ENCODE measurements around the gene IL1RAPL1. TPM values are rescaled to one million over a fixed set of nuclear protein-coding genes. Genes with fewer than 3 reads are reported as not detected.
A peak's percentile ranks its signal among the peaks of the same experiment; 100 is the strongest.

IL1RAPL1 gene
- total RNA-seq, 1 donor from 2014 or later = not detected

- DNase-seq (ENCODE audit: low read depth) = no peak
- FAIRE-seq = no peak
- H3K27me3 ChIP-seq (ENCODE audit: control insufficient read depth, insufficient read depth, low read length) = no peaks in the 10 kb centered on the region
- no peaks in the 10 kb centered on the region for H3K36me3 ChIP-seq (ENCODE audit: control insufficient read depth, insufficient read depth, low read length)
- no peak for TF ChIP-seq CTCF (IDR thresholded peaks at IDR 0.05; ENCODE audit: insufficient read depth, low read length, severe bottlenecking)
- H3K4me3 ChIP-seq (ENCODE audit: low read depth, low read length) = no peak overlapping the region
Measured at GRCh38 chrX:29455702-29456101, 868.5 kb downstream of the IL1RAPL1 start.

DNA sequence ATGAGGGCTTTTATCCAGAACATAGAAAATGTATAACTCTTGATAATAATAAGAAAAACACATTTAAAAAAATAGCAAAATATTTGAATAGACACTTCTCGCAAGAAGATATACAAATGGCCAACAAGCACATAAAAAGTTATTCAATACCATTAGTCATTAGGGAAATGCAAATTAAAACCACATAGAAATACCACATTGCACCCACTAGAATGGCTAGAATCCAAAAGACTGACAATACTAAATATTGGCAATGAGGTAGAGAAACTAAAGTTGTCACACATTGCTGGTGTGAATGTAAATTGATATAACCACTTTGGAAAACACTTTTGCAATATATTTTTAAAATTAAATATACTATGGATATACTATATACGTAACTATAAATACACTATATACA lies 873.8 kb downstream of the IL1RAPL1 start:
- no peak for TF ChIP-seq CTCF (IDR thresholded peaks at IDR 0.05; ENCODE audit: insufficient read depth, low read length, severe bottlenecking)

GRCh38 chrX:29466456-29466855 lies 879.2 kb downstream of the IL1RAPL1 start:
- Histone ChIP-seq H3K4me3 (ENCODE audit: low read depth, low read length) (no peak overlapping the region), H3K27me3 (ENCODE audit: control insufficient read depth, insufficient read depth, low read length) (no peaks in the 10 kb centered on the region), H3K36me3 (ENCODE audit: control insufficient read depth, insufficient read depth, low read length) (no peaks in the 10 kb centered on the region)
- FAIRE-seq = no peak
- no peak for DNase-seq (ENCODE audit: low read depth)
- TF ChIP-seq CTCF (IDR thresholded peaks at IDR 0.05; ENCODE audit: insufficient read depth, low read length, severe bottlenecking) = no peak

More for the DNA sequence above, 873.8 kb downstream of the IL1RAPL1 start:
- FAIRE-seq = no peak
- H3K36me3 ChIP-seq (ENCODE audit: control insufficient read depth, insufficient read depth, low read length) = no peaks in the 10 kb centered on the region
- no peaks in the 10 kb centered on the region for H3K27me3 ChIP-seq (ENCODE audit: control insufficient read depth, insufficient read depth, low read length)
- DNase-seq (ENCODE audit: low read depth) = peak; percentile 1
- H3K4me3 ChIP-seq (ENCODE audit: low read depth, low read length) = no peak overlapping the region

GRCh38 chrX:29468911-29469494 lies 881.8 kb downstream of the IL1RAPL1 start:
- no peak for FAIRE-seq
- DNase-seq (ENCODE audit: low read depth) = no peak
- no peak for TF ChIP-seq CTCF (IDR thresholded peaks at IDR 0.05; ENCODE audit: insufficient read depth, low read length, severe bottlenecking)
- Histone ChIP-seq H3K27me3 (ENCODE audit: control insufficient read depth, insufficient read depth, low read length) (no peaks in the 10 kb centered on the region), H3K36me3 (ENCODE audit: control insufficient read depth, insufficient read depth, low read length) (no peaks in the 10 kb centered on the region), H3K4me3 (ENCODE audit: low read depth, low read length) (no peak overlapping the region)

DNA sequence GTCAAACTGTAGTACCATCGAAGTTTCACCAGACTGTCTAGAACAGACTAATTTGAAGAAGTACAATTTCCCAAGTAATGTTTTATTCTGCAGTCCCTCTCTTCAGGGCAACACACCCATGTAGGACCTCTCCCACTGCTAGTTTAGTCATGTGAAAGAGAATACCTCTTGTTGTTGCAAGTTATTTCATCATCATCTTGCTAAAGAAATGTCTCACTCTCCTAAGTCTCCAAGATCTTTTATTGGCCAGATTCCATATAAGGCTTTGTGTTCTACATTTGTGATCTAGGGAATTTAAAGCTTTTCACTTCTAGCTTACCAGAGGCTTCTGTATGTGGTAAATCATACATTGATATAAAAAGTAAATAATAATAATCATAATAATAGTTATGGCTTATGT lies 882.8 kb downstream of the IL1RAPL1 start:
- no peak for FAIRE-seq
- DNase-seq (ENCODE audit: low read depth) = peak; percentile 52
- Histone ChIP-seq H3K27me3 (ENCODE audit: control insufficient read depth, insufficient read depth, low read length) (no peaks in the 10 kb centered on the region), H3K36me3 (ENCODE audit: control insufficient read depth, insufficient read depth, low read length) (no peaks in the 10 kb centered on the region), H3K4me3 (ENCODE audit: low read depth, low read length) (no peak overlapping the region)
- TF ChIP-seq CTCF (IDR thresholded peaks at IDR 0.05; ENCODE audit: insufficient read depth, low read length, severe bottlenecking) = no peak

DNA sequence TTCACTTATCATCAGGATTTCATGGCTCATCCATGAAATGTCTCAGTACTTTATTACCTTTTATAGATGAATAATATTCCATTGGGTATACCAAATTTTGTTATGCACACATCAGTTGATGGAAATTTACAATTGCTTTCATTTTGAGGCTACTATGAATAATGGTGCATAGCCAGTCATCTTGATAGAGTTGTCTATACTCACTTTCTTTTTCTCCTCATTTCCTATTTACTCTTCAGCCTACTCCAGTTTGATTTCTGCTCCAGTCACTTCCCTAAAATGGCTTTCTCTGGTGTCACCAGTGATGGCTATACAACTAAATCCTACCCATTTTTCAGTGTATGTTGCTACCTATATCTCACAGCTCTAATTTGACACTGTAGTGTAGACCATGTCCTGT lies 884.6 kb downstream of the IL1RAPL1 start:
- no peak for TF ChIP-seq CTCF (IDR thresholded peaks at IDR 0.05; ENCODE audit: insufficient read depth, low read length, severe bottlenecking)
- Histone ChIP-seq H3K4me3 (ENCODE audit: low read depth, low read length) (no peak overlapping the region), H3K27me3 (ENCODE audit: control insufficient read depth, insufficient read depth, low read length) (no peaks in the 10 kb centered on the region), H3K36me3 (ENCODE audit: control insufficient read depth, insufficient read depth, low read length) (no peaks in the 10 kb centered on the region)
- DNase-seq (ENCODE audit: low read depth) (no peak), FAIRE-seq (no peak)

All from bronchial epithelial cell (primary cell).